ENCODE results near the gene CHI3L1.

DNA sequence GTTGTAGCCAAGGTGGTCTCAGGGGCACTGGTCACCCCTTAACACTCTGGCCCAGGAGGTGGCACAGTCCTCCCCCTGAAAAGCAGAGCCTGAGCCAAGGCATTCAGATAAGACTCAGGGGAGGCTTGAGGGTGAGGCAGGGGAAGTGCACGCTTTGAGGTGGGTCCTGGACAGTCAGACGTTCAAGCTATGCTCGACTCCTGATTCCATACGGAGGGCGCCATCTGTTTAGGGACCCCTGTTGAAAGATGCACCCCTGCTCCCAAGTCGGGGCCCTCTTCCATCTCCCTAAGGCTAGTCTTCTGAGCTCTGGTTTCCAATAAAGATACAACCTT, 12.9 kb upstream of the CHI3L1 start:
- TF ChIP-seq, protein P1, sequence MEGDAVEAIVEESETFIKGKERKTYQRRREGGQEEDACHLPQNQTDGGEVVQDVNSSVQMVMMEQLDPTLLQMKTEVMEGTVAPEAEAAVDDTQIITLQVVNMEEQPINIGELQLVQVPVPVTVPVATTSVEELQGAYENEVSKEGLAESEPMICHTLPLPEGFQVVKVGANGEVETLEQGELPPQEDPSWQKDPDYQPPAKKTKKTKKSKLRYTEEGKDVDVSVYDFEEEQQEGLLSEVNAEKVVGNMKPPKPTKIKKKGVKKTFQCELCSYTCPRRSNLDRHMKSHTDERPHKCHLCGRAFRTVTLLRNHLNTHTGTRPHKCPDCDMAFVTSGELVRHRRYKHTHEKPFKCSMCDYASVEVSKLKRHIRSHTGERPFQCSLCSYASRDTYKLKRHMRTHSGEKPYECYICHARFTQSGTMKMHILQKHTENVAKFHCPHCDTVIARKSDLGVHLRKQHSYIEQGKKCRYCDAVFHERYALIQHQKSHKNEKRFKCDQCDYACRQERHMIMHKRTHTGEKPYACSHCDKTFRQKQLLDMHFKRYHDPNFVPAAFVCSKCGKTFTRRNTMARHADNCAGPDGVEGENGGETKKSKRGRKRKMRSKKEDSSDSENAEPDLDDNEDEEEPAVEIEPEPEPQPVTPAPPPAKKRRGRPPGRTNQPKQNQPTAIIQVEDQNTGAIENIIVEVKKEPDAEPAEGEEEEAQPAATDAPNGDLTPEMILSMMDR (IDR thresholded peaks at IDR 0.05; ENCODE audit: insufficient read depth, low read depth, low read length) = no peak
- no peak for TF ChIP-seq EZH2 (IDR thresholded peaks at IDR 0.05; ENCODE audit: insufficient read depth, low read length)
